Neural progenitor cell (in vitro differentiated cells): ENCODE measurements around the gene TAX1BP3. TPM values are rescaled to one million over a fixed set of nuclear protein-coding genes. Genes with fewer than 3 reads are reported as not detected.

Experiments
- DNase-seq: peaks from one replicate; pipeline ENCODE4 v3.0.0-alpha.2; 2016; ENCODE audit warnings: low spot score
- H2AFZ ChIP-seq: fragments of 200-600 bp; sonication (generic); replicated peaks from 2 replicates; pipeline ENCODE4 v1.6.1; 2016; ENCODE audit warnings: antibody characterized with exemption
- H3F3A ChIP-seq: fragments of 200-600 bp; sonication (generic); 2 replicates; pipeline ENCODE4 v1.6.1; 2016; ENCODE audit warnings: antibody characterized with exemption, low read depth
- H3K27ac ChIP-seq: fragments of 200-600 bp; sonication (generic); 2 replicates; pipeline ENCODE4 v1.5.1; 2016; ENCODE audit warnings: mild to moderate bottlenecking
- H3K27me3 ChIP-seq: fragments of 200-600 bp; sonication (generic); 2 replicates; pipeline ENCODE4 v1.6.1; 2016; ENCODE audit warnings: mild to moderate bottlenecking, moderate library complexity
- H3K36me3 ChIP-seq: fragments of 200-600 bp; sonication (generic); 2 replicates; pipeline ENCODE4 v1.5.1; 2016
- H3K4me1 ChIP-seq: fragments of 200-600 bp; sonication (generic); 2 replicates; pipeline ENCODE4 v1.6.1; 2016; ENCODE audit warnings: mixed run types
- H3K4me2 ChIP-seq: fragments of 200-600 bp; sonication (generic); 2 replicates; pipeline ENCODE4 v1.6.1; 2016
- H3K4me3 ChIP-seq: fragments of 200-600 bp; sonication (generic); 2 replicates; pipeline ENCODE4 v1.5.1; 2016
- H3K79me2 ChIP-seq: fragments of 200-600 bp; sonication (generic); 2 replicates; pipeline ENCODE4 v1.6.1; 2016; ENCODE audit warnings: low read depth
- H3K9ac ChIP-seq: fragments of 200-600 bp; sonication (generic); 2 replicates; pipeline ENCODE4 v1.6.1; 2016
- H3K9me3 ChIP-seq: fragments of 200-600 bp; sonication (generic); 2 replicates; pipeline ENCODE4 v1.5.1; 2016; ENCODE audit warnings: low read depth
- H4K20me1 ChIP-seq: fragments of 200-600 bp; sonication (generic); 2 replicates; pipeline ENCODE4 v1.6.1; 2016; ENCODE audit warnings: low read depth
- H3K27ac Mint-ChIP-seq: 3 replicates; pipeline ENCODE4 v1.8.0; 2021; ENCODE audit warnings: mixed read lengths
- H3K27me3 Mint-ChIP-seq: 2 replicates; pipeline ENCODE4 v1.8.0; 2022; ENCODE audit warnings: low read depth, mild to moderate bottlenecking, inconsistent platforms, moderate library complexity, mixed read lengths; ENCODE audit not compliant: insufficient read depth
- H3K36me3 Mint-ChIP-seq: 3 replicates; pipeline ENCODE4 v1.8.0; 2021; ENCODE audit warnings: mixed read lengths
- H3K4me1 Mint-ChIP-seq: 3 replicates; pipeline ENCODE4 v1.8.0; 2021; ENCODE audit warnings: mixed read lengths
- H3K4me3 Mint-ChIP-seq: 3 replicates; pipeline ENCODE4 v1.8.0; 2021; ENCODE audit warnings: mild to moderate bottlenecking, moderate library complexity, mixed read lengths
- H3K9me3 Mint-ChIP-seq: 3 replicates; pipeline ENCODE4 v1.8.0; 2020; ENCODE audit warnings: mixed read lengths
- CTCF ChIP-seq: fragments of 200-600 bp; sonication (generic); IDR thresholded peaks from 2 replicates; pipeline ENCODE4 v1.5.1; 2017; ENCODE audit warnings: antibody characterized with exemption, mild to moderate bottlenecking
- EZH2 ChIP-seq: fragments of 200-600 bp; sonication (generic); IDR thresholded peaks from 2 replicates; pipeline ENCODE4 v1.6.1; 2017; ENCODE audit warnings: antibody characterized with exemption, mild to moderate bottlenecking, moderate library complexity
- EZH2phosphoT487 ChIP-seq: fragments of 200-600 bp; sonication (generic); IDR thresholded peaks from 2 replicates; pipeline ENCODE4 v1.6.1; 2017; ENCODE audit warnings: antibody characterized with exemption
- total RNA-seq: library from RNA; depleted of rRNA; stranded (reverse); fragments of >200 nt; gene quantifications from 2 replicates; pipeline ENCODE4 v1.2.3, GENCODE V29; 2015; ENCODE audit warnings: low replicate concordance

TAX1BP3 gene
- total RNA-seq, 1 donor from 2014 or later, result 27.3 TPM

DNA sequence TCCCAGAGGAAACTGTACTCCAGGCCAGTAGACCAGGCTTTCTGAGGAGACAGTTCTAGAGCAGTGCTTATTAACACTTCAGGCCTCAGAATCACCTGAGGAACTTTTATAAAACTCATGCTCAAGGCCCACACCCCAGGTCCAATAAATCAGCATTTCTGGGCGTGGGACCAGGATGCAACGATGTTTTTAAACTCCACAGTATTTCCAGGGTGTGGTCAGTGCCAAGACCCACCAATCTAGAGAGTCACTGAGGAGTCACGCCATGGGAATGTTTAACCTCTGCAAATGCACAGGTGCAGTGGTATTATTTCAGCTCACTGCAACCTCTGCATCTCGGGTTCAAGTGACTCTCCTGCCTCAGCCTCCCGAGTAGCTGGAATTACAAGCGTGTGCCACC, 55.3 kb downstream of the TAX1BP3 start:
- Mint-ChIP-seq H3K27ac (no peak overlapping the region), H3K36me3 (peaks cover 28% of the 10 kb centered on the region), H3K9me3 (no peaks in the 10 kb centered on the region), H3K4me1 (no peaks in the 10 kb centered on the region), H3K27me3 (no peaks in the 10 kb centered on the region), H3K4me3 (no peak overlapping the region)
- no peaks in the 10 kb centered on the region for H3K36me3 ChIP-seq
- no peaks in the 10 kb centered on the region for H4K20me1 ChIP-seq
- no peak overlapping the region for H3K9ac ChIP-seq
- no peaks in the 10 kb centered on the region for H3K4me1 ChIP-seq
- TF ChIP-seq EZH2phosphoT487 (no peak), EZH2 (no peak), CTCF (no peak)
- no peak for DNase-seq
- H3K4me3 ChIP-seq, result no peak overlapping the region
- H3K27ac ChIP-seq, result no peak overlapping the region
- H3K27me3 ChIP-seq, result no peaks in the 10 kb centered on the region
- H3F3A ChIP-seq, result no peaks in the 10 kb centered on the region
- H3K4me2 ChIP-seq, result no peak overlapping the region
- H2AFZ ChIP-seq, result no peak overlapping the region
- H3K9me3 ChIP-seq, result no peaks in the 10 kb centered on the region
- H3K79me2 ChIP-seq, result no peaks in the 10 kb centered on the region

Other genes with a start within 250 kb of the TAX1BP3 start
- gene OR1E2, start 234.7 kb downstream of the TAX1BP3 start, total RNA-seq, result not detected in 2 replicates
- gene SPATA22, start 196.8 kb downstream of the TAX1BP3 start, total RNA-seq, result not detected in 2 replicates
- not detected in 2 replicates for gene ASPA, start 192.6 kb downstream of the TAX1BP3 start, total RNA-seq
- gene TRPV3, start 110.8 kb downstream of the TAX1BP3 start, total RNA-seq, result 1.5 and 1.9 TPM in 2 replicates
- 4.0 and 4.2 TPM in 2 replicates for gene TRPV1, start 59.2 kb downstream of the TAX1BP3 start, total RNA-seq
- 23.4 and 33.4 TPM in 2 replicates for gene SHPK, start 32.3 kb downstream of the TAX1BP3 start, total RNA-seq
- gene CTNS, start 31.8 kb downstream of the TAX1BP3 start, total RNA-seq, result 9.4 and 9.9 TPM in 2 replicates
- 20.0 and 53.1 TPM in 2 replicates for gene EMC6, start 234 bp upstream of the TAX1BP3 start, total RNA-seq
- gene P2RX5, start 27.6 kb upstream of the TAX1BP3 start, total RNA-seq, result 0.68 TPM in 1 of 2 replicates, not detected in the other
- 14.8 and 21.2 TPM in 2 replicates for gene HASPIN, start 55.3 kb upstream of the TAX1BP3 start, total RNA-seq
- gene ITGAE, start 132.6 kb upstream of the TAX1BP3 start, total RNA-seq, result 33.7 and 47.5 TPM in 2 replicates
- 55.7 and 72.4 TPM in 2 replicates for gene NCBP3, start 177.7 kb upstream of the TAX1BP3 start, total RNA-seq
- 2.9 and 6.4 TPM in 2 replicates for gene CAMKK1, start 224.5 kb upstream of the TAX1BP3 start, total RNA-seq
- not detected in 2 replicates for gene P2RX1, start 247.9 kb upstream of the TAX1BP3 start, total RNA-seq